Bone marrow (tissue), 2 donors: ENCODE results near the gene TANGO2.
"Not testable (repeated sequence)": the region's sequence is repeated elsewhere in the genome, so short reads cannot be mapped to it uniquely, and the experiment has no call there.

Experiments
- DNase-seq, 2 donors: peaks; one replicate each; lab custom pipeline; 2025; lab: John Stamatoyannopoulos, UW

Gene TANGO2

GRCh38 chr22:20063271-20064139 lies 42.6 kb downstream of the TANGO2 start:
- no peak for DNase-seq

GRCh38 chr22:20064140-20064480 lies 43.2 kb downstream of the TANGO2 start:
- no peak for DNase-seq

GRCh38 chr22:20064545-20065262 lies 43.8 kb downstream of the TANGO2 start:
- no peak for DNase-seq

- DNase-seq = no peak
These were observed 45.1 kb downstream of the TANGO2 start for GRCh38 chr22:20065896-20066616.

GRCh38 chr22:20066617-20067383 lies 45.9 kb downstream of the TANGO2 start:
- DNase-seq = no peak

- DNase-seq = not testable (repeated sequence)
These were observed 46.4 kb downstream of the TANGO2 start for GRCh38 chr22:20067384-20067682.

- no peak for DNase-seq
These were observed 47.7 kb downstream of the TANGO2 start for GRCh38 chr22:20068640-20069039.

- no peak for DNase-seq
These were observed 48.6 kb downstream of the TANGO2 start for GRCh38 chr22:20069331-20070042.

GRCh38 chr22:20071524-20071972 lies 50.6 kb downstream of the TANGO2 start:
- no peak for DNase-seq

GRCh38 chr22:20076627-20077172 lies 55.8 kb downstream of the TANGO2 start:
- DNase-seq = no peak

- DNase-seq = peak; percentile 20 to 82
These were observed 59.0 kb downstream of the TANGO2 start, which contains the start of gene DGCR8 for GRCh38 chr22:20079745-20080444. Gene DGCR8, plus strand, starts transcription at chr22:20080241. Its CDS starts 5,723 bp downstream, at chr22:20085964.

- DNase-seq = no peak
These were observed 59.5 kb downstream of the TANGO2 start for GRCh38 chr22:20080445-20080775.

GRCh38 chr22:20080776-20081654 lies 60.1 kb downstream of the TANGO2 start:
- no peak for DNase-seq

GRCh38 chr22:20083157-20083890 lies 62.4 kb downstream of the TANGO2 start:
- DNase-seq = no peak

GRCh38 chr22:20083891-20084546 lies 63.1 kb downstream of the TANGO2 start:
- DNase-seq = no peak

- no peak for DNase-seq
These were observed 63.9 kb downstream of the TANGO2 start for GRCh38 chr22:20084547-20085413.

- no peak for DNase-seq
These were observed 64.7 kb downstream of the TANGO2 start for GRCh38 chr22:20085651-20086050.
